ENCODE measurements around the gene PHC2.

The PHC2 gene

GRCh38 chr1:33289858-33290154, 141.1 kb downstream of the PHC2 start:
- H3K4me2 ChIP-seq (ENCODE audit: low read length): no peak overlapping the region
- no peak overlapping the region for H3K4me3 ChIP-seq (ENCODE audit: low read length)
- H3K36me3 ChIP-seq (ENCODE audit: insufficient read depth, low read length): peaks cover 3% of the 10 kb centered on the region
- no peaks in the 10 kb centered on the region for H3K9me3 ChIP-seq (replicated peaks; ENCODE audit: low read length)
- no peaks in the 10 kb centered on the region for H3K27me3 ChIP-seq (ENCODE audit: control insufficient read depth, insufficient read depth, low read length)
- no peak overlapping the region for H3K9ac ChIP-seq (ENCODE audit: low read depth, low read length)
- H3K4me1 ChIP-seq (ENCODE audit: control insufficient read depth, insufficient read depth, low read length): no peaks in the 10 kb centered on the region

- H3K4me1 ChIP-seq (ENCODE audit: control insufficient read depth, insufficient read depth, low read length): no peaks in the 10 kb centered on the region
- H3K4me3 ChIP-seq (ENCODE audit: low read length): no peak overlapping the region
- H3K27me3 ChIP-seq (ENCODE audit: control insufficient read depth, insufficient read depth, low read length): no peaks in the 10 kb centered on the region
- no peak overlapping the region for H3K9ac ChIP-seq (ENCODE audit: low read depth, low read length)
- peaks cover under 1% of the 10 kb centered on the region for H3K36me3 ChIP-seq (ENCODE audit: insufficient read depth, low read length)
- no peak overlapping the region for H3K4me2 ChIP-seq (ENCODE audit: low read length)
- H3K9me3 ChIP-seq (replicated peaks; ENCODE audit: low read length): no peaks in the 10 kb centered on the region
These were observed 141.7 kb downstream of the PHC2 start for GRCh38 chr1:33288976-33289857.

DNA sequence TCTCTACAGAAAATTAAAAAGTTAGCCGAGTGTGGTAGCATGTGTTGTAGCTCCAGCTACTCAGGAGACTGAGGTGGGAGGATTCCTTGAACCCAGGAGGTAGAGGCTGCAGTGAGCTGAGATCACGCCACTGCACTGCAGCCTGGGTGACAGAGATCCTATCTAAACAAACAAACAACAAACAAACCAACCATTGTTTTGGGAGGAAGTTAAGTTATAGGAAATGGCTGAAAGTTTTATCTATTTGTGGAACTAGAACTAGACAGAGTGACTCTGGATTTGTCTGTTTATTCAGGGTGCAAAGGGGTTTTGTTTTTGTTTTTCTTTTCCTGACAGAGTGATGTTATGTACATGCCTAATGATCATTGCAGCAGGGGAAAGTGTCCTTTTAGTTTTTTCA, 143.6 kb downstream of the PHC2 start:
- no peaks in the 10 kb centered on the region for H3K27me3 ChIP-seq (ENCODE audit: control insufficient read depth, insufficient read depth, low read length)
- no peaks in the 10 kb centered on the region for H3K9me3 ChIP-seq (replicated peaks; ENCODE audit: low read length)
- H3K4me2 ChIP-seq (ENCODE audit: low read length): no peak overlapping the region
- H3K9ac ChIP-seq (ENCODE audit: low read depth, low read length): no peak overlapping the region
- no peaks in the 10 kb centered on the region for H3K36me3 ChIP-seq (ENCODE audit: insufficient read depth, low read length)
- H3K4me3 ChIP-seq (ENCODE audit: low read length): no peak overlapping the region
- H3K4me1 ChIP-seq (ENCODE audit: control insufficient read depth, insufficient read depth, low read length): no peaks in the 10 kb centered on the region

DNA sequence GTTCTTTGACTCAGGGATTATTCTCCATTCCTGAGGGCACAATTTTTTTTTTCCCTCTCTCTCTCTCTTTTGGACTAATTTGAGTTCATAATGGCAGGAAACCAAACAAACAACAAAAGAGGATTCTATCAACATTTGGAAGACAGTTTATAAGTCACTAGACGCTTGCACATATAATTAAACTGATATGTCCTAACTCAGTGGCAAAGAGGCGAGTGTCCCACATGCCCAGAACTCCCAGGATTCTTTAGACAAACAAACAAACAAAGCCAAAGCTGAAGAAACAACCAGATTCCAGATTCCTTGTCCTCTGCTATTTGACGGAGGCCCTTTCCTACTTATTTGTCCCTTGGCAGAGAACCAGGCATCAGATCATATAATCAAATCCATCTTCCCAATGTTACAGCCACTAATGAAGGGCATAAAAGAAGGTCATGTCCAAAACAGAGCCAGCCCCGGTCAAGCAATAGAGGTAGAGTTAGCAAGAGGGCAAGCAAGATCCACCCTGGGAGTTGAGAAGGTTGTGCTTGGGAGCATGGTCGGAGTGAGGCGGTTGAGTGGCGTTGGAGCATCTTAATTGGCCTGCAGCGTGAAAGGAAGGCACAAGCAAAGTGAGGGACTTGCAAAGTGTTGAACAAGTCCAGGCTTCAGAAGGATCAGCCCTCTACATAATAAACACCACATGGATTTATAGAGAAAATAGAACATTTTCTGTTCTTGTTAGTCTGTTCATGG, 144.3 kb downstream of the PHC2 start:
- Histone ChIP-seq H3K9me3 (replicated peaks; ENCODE audit: low read length) (no peaks in the 10 kb centered on the region), H3K9ac (ENCODE audit: low read depth, low read length) (no peak overlapping the region), H3K36me3 (ENCODE audit: insufficient read depth, low read length) (peaks cover 4% of the 10 kb centered on the region), H3K4me3 (ENCODE audit: low read length) (no peak overlapping the region), H3K27me3 (ENCODE audit: control insufficient read depth, insufficient read depth, low read length) (no peaks in the 10 kb centered on the region), H3K4me1 (ENCODE audit: control insufficient read depth, insufficient read depth, low read length) (no peaks in the 10 kb centered on the region), H3K4me2 (ENCODE audit: low read length) (no peak overlapping the region)

DNA sequence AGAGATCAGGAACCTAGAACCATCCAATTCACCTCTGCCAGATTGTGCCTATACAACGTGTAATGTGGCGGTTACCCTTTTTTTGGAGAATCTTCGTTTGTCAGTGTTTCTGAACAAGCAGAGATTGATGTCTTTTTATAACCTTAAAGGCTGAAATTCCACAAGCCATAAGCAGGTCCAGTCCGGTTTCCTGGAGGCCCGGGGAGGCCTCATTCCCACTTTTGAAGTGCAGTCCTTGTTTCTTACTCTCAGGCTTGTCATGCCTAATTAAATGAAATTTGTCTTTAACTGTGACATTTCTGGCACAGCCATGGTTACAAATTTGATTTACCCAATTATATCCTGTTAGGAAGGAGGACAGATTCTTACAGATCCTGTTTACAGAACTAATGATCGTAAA, 146.8 kb downstream of the PHC2 start:
- Histone ChIP-seq H3K36me3 (ENCODE audit: insufficient read depth, low read length) (peaks cover 7% of the 10 kb centered on the region), H3K9me3 (replicated peaks; ENCODE audit: low read length) (no peaks in the 10 kb centered on the region), H3K4me2 (ENCODE audit: low read length) (no peak overlapping the region), H3K4me1 (ENCODE audit: control insufficient read depth, insufficient read depth, low read length) (no peaks in the 10 kb centered on the region), H3K4me3 (ENCODE audit: low read length) (no peak overlapping the region), H3K27me3 (ENCODE audit: control insufficient read depth, insufficient read depth, low read length) (no peaks in the 10 kb centered on the region), H3K9ac (ENCODE audit: low read depth, low read length) (no peak overlapping the region)

- H3K4me1 ChIP-seq (ENCODE audit: control insufficient read depth, insufficient read depth, low read length): no peaks in the 10 kb centered on the region
These were observed 148.1 kb downstream of the PHC2 start for GRCh38 chr1:33282791-33283190.

GRCh38 chr1:33281554-33282303, 149.2 kb downstream of the PHC2 start:
- H3K27me3 ChIP-seq (ENCODE audit: control insufficient read depth, insufficient read depth, low read length): no peaks in the 10 kb centered on the region
- H3K36me3 ChIP-seq (ENCODE audit: insufficient read depth, low read length): peaks cover 16% of the 10 kb centered on the region
- no peaks in the 10 kb centered on the region for H3K9me3 ChIP-seq (replicated peaks; ENCODE audit: low read length)

More at GRCh38 chr1:33282791-33283190, 148.1 kb downstream of the PHC2 start:
- Histone ChIP-seq H3K4me3 (ENCODE audit: low read length) (no peak overlapping the region), H3K9ac (ENCODE audit: low read depth, low read length) (no peak overlapping the region), H3K4me2 (ENCODE audit: low read length) (no peak overlapping the region), H3K9me3 (replicated peaks; ENCODE audit: low read length) (no peaks in the 10 kb centered on the region), H3K36me3 (ENCODE audit: insufficient read depth, low read length) (peaks cover 11% of the 10 kb centered on the region), H3K27me3 (ENCODE audit: control insufficient read depth, insufficient read depth, low read length) (no peaks in the 10 kb centered on the region)

DNA sequence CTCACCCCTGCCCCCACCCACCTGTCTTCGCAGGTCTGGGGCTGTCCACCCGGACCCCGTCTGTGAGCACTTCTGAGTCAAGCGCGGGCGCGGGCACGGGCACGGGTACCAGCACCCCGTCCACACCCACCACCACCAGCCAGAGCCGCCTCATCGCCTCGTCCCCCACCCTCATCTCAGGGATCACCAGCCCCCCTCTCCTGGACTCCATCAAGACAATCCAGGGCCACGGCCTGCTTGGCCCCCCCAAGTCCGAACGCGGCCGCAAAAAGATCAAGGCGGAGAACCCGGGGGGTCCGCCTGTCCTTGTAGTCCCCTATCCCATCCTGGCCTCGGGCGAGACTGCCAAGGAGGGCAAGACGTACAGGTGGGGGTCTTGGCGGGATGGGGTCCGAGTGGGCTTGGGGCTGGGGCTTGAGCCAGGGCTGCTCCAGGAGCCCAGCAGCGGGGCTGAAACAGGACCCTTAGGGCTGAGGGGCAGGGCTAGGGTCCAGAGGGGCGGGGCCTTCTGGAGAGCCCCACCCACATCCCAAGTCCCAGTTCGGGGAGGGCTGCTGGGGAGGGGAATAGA, 150.7 kb downstream of the PHC2 start:
- Histone ChIP-seq H3K36me3 (ENCODE audit: insufficient read depth, low read length) (peaks cover 18% of the 10 kb centered on the region), H3K9ac (ENCODE audit: low read depth, low read length) (no peak overlapping the region), H3K4me3 (ENCODE audit: low read length) (no peak overlapping the region), H3K4me1 (ENCODE audit: control insufficient read depth, insufficient read depth, low read length) (no peaks in the 10 kb centered on the region), H3K4me2 (ENCODE audit: low read length) (no peak overlapping the region), H3K27me3 (ENCODE audit: control insufficient read depth, insufficient read depth, low read length) (no peaks in the 10 kb centered on the region), H3K9me3 (replicated peaks; ENCODE audit: low read length) (no peaks in the 10 kb centered on the region)

More at GRCh38 chr1:33281554-33282303, 149.2 kb downstream of the PHC2 start:
- Histone ChIP-seq H3K9ac (ENCODE audit: low read depth, low read length) (no peak overlapping the region), H3K4me3 (ENCODE audit: low read length) (no peak overlapping the region), H3K4me2 (ENCODE audit: low read length) (no peak overlapping the region), H3K4me1 (ENCODE audit: control insufficient read depth, insufficient read depth, low read length) (no peaks in the 10 kb centered on the region)

GRCh38 chr1:33277488-33278084, 153.3 kb downstream of the PHC2 start:
- Histone ChIP-seq H3K9ac (ENCODE audit: low read depth, low read length) (no peak overlapping the region), H3K9me3 (replicated peaks; ENCODE audit: low read length) (no peaks in the 10 kb centered on the region), H3K4me2 (ENCODE audit: low read length) (no peak overlapping the region), H3K4me3 (ENCODE audit: low read length) (no peak overlapping the region), H3K36me3 (ENCODE audit: insufficient read depth, low read length) (peaks cover 18% of the 10 kb centered on the region), H3K27me3 (ENCODE audit: control insufficient read depth, insufficient read depth, low read length) (no peaks in the 10 kb centered on the region), H3K4me1 (ENCODE audit: control insufficient read depth, insufficient read depth, low read length) (no peaks in the 10 kb centered on the region)

GRCh38 chr1:33276573-33277298, 154.2 kb downstream of the PHC2 start:
- no peak overlapping the region for H3K4me2 ChIP-seq (ENCODE audit: low read length)
- peaks cover 15% of the 10 kb centered on the region for H3K36me3 ChIP-seq (ENCODE audit: insufficient read depth, low read length)
- no peak overlapping the region for H3K4me3 ChIP-seq (ENCODE audit: low read length)
- H3K9me3 ChIP-seq (replicated peaks; ENCODE audit: low read length): no peaks in the 10 kb centered on the region
- H3K27me3 ChIP-seq (ENCODE audit: control insufficient read depth, insufficient read depth, low read length): no peaks in the 10 kb centered on the region
- no peaks in the 10 kb centered on the region for H3K4me1 ChIP-seq (ENCODE audit: control insufficient read depth, insufficient read depth, low read length)
- H3K9ac ChIP-seq (ENCODE audit: low read depth, low read length): no peak overlapping the region
